Neutrophil (primary cell): ENCODE measurements around the gene TMIGD3.

ENCODE experiments used
- H3K27ac ChIP-seq: fragments of 200-600 bp; sonication (generic); 2 replicates; pipeline ENCODE4 v1.5.1; 2016; ENCODE audit warnings: mild to moderate bottlenecking, moderate library complexity
- H3K27me3 ChIP-seq: fragments of 200-600 bp; sonication (generic); 2 replicates; pipeline ENCODE4 v1.6.0; 2016; ENCODE audit warnings: mild to moderate bottlenecking
- H3K36me3 ChIP-seq: fragments of 200-600 bp; sonication (generic); 2 replicates; pipeline ENCODE4 v1.5.1; 2017
- H3K4me1 ChIP-seq, 2 experiments: fragments of 200-600 bp in 1 of 2; sonication (generic) in 1 of 2; 1 replicate in 1 of 2; 2 replicates in 1 of 2; pipeline versions ENCODE4 v1.5.1 to v1.6.1; 2013 to 2016; ENCODE audit warnings: low read depth in 1 of 2, low read length in 1 of 2, mild to moderate bottlenecking in 1 of 2, moderate library complexity in 1 of 2; ENCODE audit not compliant: control insufficient read depth in 1 of 2, insufficient read depth in 1 of 2
- H3K4me3 ChIP-seq, 2 experiments: fragments of 200-600 bp in 1 of 2; sonication (generic) in 1 of 2; 1 replicate in 1 of 2; 2 replicates in 1 of 2; pipeline ENCODE4 v1.5.1; 2013 to 2016; ENCODE audit warnings: low read depth in 1 of 2, low read length in 1 of 2, mild to moderate bottlenecking in 1 of 2, moderate library complexity in 1 of 2
- H3K9me3 ChIP-seq: fragments of 200-600 bp; sonication (generic); 2 replicates; pipeline ENCODE4 v1.5.1; 2016
- TF ChIP-seq, protein P1 (sequence below): fragments of 200-600 bp; sonication (generic); IDR thresholded peaks from 2 replicates; pipeline ENCODE4 v1.5.1; 2016; ENCODE audit warnings: antibody characterized with exemption

Gene TMIGD3

DNA sequence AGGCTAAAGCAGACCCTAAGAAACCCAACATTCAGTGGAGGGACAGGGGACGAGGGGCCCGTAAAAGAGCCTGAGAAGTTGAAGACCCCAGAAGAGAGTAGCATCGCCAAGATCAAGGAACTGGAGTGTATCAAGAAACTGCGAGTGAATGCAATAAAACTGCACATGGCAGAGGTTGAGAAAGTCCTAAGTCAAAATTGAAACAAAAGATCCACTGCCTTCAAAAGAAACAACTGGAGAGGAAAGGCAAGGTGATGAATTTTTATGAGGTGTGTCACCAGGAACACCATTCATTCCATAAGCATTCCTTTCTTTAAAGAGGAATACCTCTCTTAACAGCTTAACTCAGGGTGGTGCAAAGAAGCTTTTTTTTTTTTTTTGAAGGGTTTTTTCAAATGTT, 38.3 kb upstream of the TMIGD3 start:
- Histone ChIP-seq H3K4me3 (no peak overlapping the region), H3K9me3 (no peaks in the 10 kb centered on the region), H3K36me3 (no peaks in the 10 kb centered on the region), H3K27me3 (peaks cover 6% of the 10 kb centered on the region), H3K4me1 (no peaks in the 10 kb centered on the region), H3K27ac (no peak overlapping the region)
- TF ChIP-seq, protein P1, sequence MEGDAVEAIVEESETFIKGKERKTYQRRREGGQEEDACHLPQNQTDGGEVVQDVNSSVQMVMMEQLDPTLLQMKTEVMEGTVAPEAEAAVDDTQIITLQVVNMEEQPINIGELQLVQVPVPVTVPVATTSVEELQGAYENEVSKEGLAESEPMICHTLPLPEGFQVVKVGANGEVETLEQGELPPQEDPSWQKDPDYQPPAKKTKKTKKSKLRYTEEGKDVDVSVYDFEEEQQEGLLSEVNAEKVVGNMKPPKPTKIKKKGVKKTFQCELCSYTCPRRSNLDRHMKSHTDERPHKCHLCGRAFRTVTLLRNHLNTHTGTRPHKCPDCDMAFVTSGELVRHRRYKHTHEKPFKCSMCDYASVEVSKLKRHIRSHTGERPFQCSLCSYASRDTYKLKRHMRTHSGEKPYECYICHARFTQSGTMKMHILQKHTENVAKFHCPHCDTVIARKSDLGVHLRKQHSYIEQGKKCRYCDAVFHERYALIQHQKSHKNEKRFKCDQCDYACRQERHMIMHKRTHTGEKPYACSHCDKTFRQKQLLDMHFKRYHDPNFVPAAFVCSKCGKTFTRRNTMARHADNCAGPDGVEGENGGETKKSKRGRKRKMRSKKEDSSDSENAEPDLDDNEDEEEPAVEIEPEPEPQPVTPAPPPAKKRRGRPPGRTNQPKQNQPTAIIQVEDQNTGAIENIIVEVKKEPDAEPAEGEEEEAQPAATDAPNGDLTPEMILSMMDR = no peak

DNA sequence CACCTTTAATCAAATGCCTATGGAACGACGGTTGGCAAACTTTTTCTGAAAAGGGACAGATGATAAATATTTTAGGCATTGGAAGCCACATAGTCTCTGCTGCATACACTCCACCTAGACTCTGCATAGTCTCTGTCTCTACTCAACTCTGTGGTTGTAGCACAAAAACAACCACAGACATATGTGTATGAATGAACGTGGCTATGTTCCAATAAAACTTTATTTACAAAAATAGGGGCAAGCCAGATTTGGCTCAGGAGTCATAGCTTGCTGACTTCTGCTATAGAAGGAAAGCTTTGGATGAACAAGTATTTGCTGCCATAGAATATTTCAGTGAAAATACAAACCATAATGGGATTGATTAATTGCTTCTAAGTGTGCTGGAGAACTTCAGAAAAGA, 37.5 kb upstream of the TMIGD3 start:
- Histone ChIP-seq H3K4me3 (no peak overlapping the region), H3K9me3 (no peaks in the 10 kb centered on the region), H3K36me3 (no peaks in the 10 kb centered on the region), H3K27ac (no peak overlapping the region), H3K4me1 (no peaks in the 10 kb centered on the region), H3K27me3 (peaks cover 6% of the 10 kb centered on the region)
- TF ChIP-seq, protein P1 = no peak

DNA sequence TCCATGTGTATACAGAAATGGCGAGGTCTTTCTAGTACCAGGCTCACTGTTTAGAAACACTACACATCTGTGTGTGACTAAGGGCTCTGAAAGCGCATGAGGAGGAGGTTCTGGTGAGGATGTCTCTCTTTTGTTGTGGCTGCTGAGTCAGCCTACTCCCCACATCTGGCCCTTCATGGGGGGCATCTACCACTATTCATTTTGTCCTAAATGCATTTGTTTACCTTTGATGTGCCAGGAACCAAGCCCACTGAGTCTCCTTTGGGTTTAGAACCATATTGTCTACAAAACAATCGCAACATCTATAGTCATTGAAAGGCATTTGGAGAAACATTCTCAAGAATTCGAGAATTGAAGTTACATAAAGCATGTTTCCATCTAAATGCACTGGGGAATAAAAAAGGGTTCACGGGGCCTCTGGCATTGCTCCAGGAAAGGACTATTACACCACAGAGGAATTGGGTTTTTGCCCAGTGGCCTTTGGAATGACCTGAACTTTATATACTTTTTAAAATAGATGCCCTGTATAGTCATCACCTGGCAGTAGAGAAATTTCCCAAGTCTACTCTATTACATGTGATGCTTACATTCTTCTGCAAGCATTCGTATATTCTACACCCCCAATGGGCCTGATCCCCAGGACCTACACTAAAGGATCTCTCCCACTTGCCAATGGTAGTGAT, 35.1 kb upstream of the TMIGD3 start:
- Histone ChIP-seq H3K4me3 (no peak overlapping the region), H3K36me3 (no peaks in the 10 kb centered on the region)
- TF ChIP-seq, protein P1 = no peak

DNA sequence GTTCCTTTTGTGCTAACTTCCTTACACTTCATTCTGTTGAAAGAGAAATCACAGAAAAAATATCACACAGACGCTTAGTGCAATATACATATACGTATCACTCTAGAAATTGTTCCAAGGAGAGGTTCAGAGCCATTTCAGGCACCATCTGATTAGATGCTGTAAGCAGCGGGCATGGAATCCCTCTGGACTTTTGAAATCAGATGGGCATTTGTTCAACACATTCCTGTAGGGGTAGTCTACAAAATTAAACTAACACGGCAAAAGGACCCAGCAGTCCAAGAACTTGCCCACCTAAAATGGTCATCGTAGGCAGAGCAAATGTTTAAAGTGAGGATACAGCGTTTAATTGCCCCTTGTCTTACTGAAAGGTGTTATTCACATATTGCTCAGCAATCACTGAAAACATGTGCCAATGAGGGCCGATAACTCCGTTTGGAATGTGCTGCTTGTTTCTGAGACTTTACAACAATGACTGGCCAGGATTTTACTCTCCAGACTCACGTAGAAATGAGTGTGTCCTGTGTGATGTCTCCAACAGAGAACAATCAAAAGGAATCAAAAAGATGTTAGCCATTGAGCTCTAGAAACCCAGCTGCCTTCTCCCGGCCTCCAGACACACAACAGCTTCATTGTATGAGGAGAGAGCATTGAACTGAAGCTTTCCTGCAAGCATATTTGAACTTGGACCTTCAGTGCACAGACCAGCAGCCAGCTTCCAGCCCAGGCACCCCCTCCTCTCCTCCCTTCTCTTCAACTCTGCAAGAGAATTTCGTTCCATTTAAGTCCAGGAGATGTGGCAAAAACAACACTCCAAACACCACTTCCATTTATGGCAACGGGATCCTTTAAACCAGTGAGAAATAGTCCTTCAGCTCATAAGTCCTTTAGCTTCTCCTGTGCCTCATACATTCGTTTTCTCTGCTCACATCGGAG, 32.1 kb upstream of the TMIGD3 start:
- Histone ChIP-seq H3K27ac (no peak overlapping the region), H3K4me3 (no peak overlapping the region), H3K4me1 (no peaks in the 10 kb centered on the region), H3K36me3 (no peaks in the 10 kb centered on the region), H3K9me3 (no peaks in the 10 kb centered on the region), H3K27me3 (peaks cover 4% of the 10 kb centered on the region)
- TF ChIP-seq, protein P1 = no peak

More for the DNA sequence above, 35.1 kb upstream of the TMIGD3 start:
- H3K4me1 ChIP-seq = no peaks in the 10 kb centered on the region
- H3K27me3 ChIP-seq = peaks cover 6% of the 10 kb centered on the region
- H3K27ac ChIP-seq = no peak overlapping the region
- no peaks in the 10 kb centered on the region for H3K9me3 ChIP-seq

DNA sequence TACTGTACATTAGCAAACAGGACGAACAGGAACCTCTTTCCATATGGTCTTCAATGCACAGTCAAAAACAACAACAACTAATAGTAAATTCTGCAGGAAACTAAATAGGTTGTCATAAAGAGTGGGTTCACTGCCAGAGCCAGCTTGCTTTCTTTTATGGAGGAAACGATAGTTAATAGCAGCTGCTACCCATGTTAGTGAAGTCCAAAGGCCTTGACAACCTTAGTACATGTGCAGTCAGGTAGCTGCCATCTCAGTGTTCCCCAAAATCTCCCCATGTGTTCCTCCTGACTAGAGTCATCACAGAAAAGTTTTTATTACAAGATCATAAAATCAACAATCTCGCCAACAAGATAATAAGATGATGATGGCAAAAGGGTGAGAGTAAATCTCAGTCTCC, 16.6 kb upstream of the TMIGD3 start:
- no peak overlapping the region for H3K27ac ChIP-seq
- no peak overlapping the region for H3K4me3 ChIP-seq
- H3K36me3 ChIP-seq = no peaks in the 10 kb centered on the region
- TF ChIP-seq, protein P1 = no peak
- no peaks in the 10 kb centered on the region for H3K9me3 ChIP-seq
- no peaks in the 10 kb centered on the region for H3K27me3 ChIP-seq
- H3K4me1 ChIP-seq = peaks cover 15 to 17% of the 10 kb centered on the region in 2 experiments
